RWPE1 (cell line): ENCODE measurements around the gene BICC1.

Experiments used
- CTCF ChIA-PET: fragments of 350-600 bp; sonication (Branson Sonifier 250); formaldehyde crosslinking; extraction: SDS; loops from one replicate; lab custom pipeline; 2021; lab: Yijun Ruan, JAX
- POLR2A ChIA-PET: fragments of 400-600 bp; formaldehyde crosslinking; extraction: SDS; loops from one replicate; lab custom pipeline; 2020; ENCODE audit warnings: antibody characterized with exemption; ENCODE audit not compliant: low non-redundant PET; lab: Yijun Ruan, JAX
- DNase-seq: peaks from one replicate; pipeline ENCODE4 v3.0.0; 2012; ENCODE audit warnings: low spot score
- H3K27ac ChIP-seq: fragments of 450-650 bp; 2 replicates; pipeline ENCODE4 v1.5.1; 2017
- TF ChIP-seq, protein P1 (sequence below): fragments of 450-650 bp; conservative IDR thresholded peaks from 2 replicates; pipeline ENCODE4 v1.5.1; 2017; ENCODE audit warnings: low read depth, mild to moderate bottlenecking

The BICC1 gene

DNA sequence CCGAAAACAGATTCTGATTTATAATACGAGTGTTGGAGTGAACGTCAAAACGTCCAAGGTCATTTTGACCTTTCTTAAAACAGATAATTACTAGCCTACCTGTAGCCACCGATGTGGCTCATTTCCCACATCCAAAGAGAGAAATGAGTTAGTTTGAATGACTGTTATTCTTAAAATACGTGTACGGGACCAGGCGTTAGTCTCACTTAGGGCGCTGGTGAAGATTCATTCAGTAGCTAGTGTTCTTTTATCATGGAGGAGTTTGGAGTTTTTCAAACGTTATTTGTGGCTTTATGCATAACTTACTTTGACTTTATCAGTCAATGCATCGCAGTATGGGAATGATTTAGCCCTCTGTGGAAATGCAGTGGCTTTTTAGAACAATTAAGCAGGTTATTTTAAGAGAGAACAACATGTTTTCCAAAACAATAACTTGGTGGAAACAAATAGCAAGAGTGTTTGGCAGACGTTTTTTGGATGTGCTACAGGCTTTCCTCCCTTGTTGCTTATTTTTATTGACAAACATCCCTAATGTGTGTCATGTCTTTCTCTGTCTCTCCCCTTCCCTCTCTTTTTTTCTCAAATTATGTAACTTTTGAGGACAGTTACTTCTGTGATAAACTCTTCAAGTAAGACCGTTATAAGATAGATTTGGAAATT is 1.6 kb downstream of the BICC1 start:
- TF ChIP-seq, protein P1, sequence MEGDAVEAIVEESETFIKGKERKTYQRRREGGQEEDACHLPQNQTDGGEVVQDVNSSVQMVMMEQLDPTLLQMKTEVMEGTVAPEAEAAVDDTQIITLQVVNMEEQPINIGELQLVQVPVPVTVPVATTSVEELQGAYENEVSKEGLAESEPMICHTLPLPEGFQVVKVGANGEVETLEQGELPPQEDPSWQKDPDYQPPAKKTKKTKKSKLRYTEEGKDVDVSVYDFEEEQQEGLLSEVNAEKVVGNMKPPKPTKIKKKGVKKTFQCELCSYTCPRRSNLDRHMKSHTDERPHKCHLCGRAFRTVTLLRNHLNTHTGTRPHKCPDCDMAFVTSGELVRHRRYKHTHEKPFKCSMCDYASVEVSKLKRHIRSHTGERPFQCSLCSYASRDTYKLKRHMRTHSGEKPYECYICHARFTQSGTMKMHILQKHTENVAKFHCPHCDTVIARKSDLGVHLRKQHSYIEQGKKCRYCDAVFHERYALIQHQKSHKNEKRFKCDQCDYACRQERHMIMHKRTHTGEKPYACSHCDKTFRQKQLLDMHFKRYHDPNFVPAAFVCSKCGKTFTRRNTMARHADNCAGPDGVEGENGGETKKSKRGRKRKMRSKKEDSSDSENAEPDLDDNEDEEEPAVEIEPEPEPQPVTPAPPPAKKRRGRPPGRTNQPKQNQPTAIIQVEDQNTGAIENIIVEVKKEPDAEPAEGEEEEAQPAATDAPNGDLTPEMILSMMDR: no peak
- DNase-seq: no peak
- CTCF ChIA-PET: interaction anchor here (2.3 kb wide), 1 partner anchor 17 kb away, joined by 7 read pairs; no protein-coding TSS in a partner anchor
- no peak overlapping the region for H3K27ac ChIP-seq
- POLR2A ChIA-PET: no interaction called here

DNA sequence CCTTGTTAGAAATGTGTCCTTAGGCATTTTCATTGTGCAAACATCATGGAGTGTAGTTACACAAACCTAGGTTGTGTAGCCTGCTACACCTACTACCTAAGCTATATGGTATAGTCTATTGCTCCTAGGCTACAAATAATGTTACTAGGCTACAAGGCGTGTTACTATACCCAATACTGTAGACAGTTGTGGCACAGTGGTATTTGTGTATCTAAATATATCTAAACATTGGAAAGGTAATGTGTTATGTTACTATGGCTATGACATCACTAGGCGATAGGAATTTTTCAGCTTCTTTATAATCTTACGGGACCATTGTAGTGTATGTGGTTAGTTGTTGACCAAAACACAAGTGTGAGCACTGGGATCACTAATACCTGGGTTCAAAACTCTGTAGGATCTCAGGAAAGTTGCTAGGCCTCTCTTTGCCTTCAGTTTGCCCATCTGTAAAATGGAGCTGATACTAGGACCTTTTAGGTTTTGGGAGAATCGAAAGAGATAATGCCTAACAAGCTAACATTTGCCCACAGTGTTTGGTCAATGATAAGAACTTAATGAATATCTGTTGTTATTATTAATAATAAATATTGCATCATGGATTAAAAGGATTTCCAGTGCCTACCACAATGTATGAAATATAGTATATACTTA is 2.7 kb downstream of the BICC1 start:
- no peak overlapping the region for H3K27ac ChIP-seq
- no peak for DNase-seq
- POLR2A ChIA-PET: no interaction called here
- TF ChIP-seq, protein P1: no peak
- CTCF ChIA-PET: interaction anchor here (0.6 to 1.0 kb wide), 2 partner anchors 16 to 101 kb away, joined by 3 read pairs; no protein-coding TSS in a partner anchor

- no peak overlapping the region for H3K27ac ChIP-seq
- POLR2A ChIA-PET: no interaction called here
- CTCF ChIA-PET: no interaction called here
- DNase-seq: no peak
- TF ChIP-seq, protein P1: no peak
Observed at GRCh38 chr10:58516119-58516518, 3.4 kb downstream of the BICC1 start.

DNA sequence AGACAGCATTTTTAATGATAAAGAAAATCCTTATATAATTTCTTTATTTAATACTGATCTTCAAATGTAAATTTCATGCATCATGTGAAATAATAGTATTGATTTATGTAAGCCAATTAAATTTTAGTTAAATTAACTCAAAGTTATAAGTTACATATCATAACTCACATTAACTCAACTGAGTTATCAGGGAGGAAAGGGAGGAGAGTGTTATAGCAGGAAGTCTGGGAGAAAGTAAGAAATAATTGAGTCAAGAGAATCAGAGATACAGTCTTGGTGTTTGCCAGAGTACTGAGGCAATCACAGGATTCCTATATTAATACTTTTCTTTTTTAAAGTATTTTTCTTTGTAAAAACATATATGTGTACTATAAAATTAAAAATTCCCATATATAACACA is 4.0 kb downstream of the BICC1 start:
- ChIA-PET CTCF (no interaction called here), POLR2A (no interaction called here)
- TF ChIP-seq, protein P1: no peak
- no peak overlapping the region for H3K27ac ChIP-seq
- no peak for DNase-seq

DNA sequence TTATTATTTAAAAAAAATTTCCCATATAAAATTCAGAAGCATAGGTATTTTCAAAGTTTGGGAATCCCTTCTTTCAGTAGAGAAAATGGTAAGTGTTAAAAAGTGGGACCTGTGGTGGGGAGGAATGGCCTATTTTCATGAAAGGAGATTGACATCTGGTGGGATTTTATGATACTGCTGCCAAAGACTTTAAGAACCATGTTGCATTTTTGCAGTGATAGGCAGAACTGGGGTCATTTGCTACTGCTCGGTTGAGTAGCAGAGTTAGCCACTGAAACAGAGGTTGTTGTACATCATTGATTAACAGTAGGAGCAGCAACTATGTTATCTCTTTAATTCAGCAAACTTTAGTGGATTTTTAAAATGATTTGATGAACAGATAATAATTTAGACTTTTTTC is 4.4 kb downstream of the BICC1 start:
- POLR2A ChIA-PET: no interaction called here
- CTCF ChIA-PET: interaction anchor here (0.8 to 1.0 kb wide), 2 partner anchors 102 to 1106 kb away, joined by 4 to 6 read pairs; no protein-coding TSS in a partner anchor
- no peak overlapping the region for H3K27ac ChIP-seq
- TF ChIP-seq, protein P1: no peak
- DNase-seq: no peak

- CTCF ChIA-PET: interaction anchor here (0.8 to 1.0 kb wide), 2 partner anchors 103 to 1105 kb away, joined by 4 to 6 read pairs; no protein-coding TSS in a partner anchor
- DNase-seq: no peak
- H3K27ac ChIP-seq: no peak overlapping the region
- POLR2A ChIA-PET: no interaction called here
- TF ChIP-seq, protein P1: no peak
Observed at GRCh38 chr10:58517491-58518355, 5.1 kb downstream of the BICC1 start.
